Liver (tissue), 9 donors: ENCODE data around the gene OST4. TPM values are rescaled to one million over a fixed set of nuclear protein-coding genes. Genes with fewer than 3 reads are reported as not detected.

Experiments
- DNase-seq: peaks from one replicate; pipeline ENCODE4 v3.0.0-alpha.2; 2017; ENCODE audit warnings: low spot score
- H3K27ac ChIP-seq, 2 donors: one replicate each; pipeline ENCODE4 v1.7.0; 2013; ENCODE audit warnings: inconsistent platforms in 2 of 2, low read length in 2 of 2, control low read depth in 1 of 2, low read depth in 1 of 2, mild to moderate bottlenecking in 1 of 2
- H3K27me3 ChIP-seq, 4 donors: one replicate each; pipeline versions ENCODE4 v1.6.1 to v1.7.0; 2013; ENCODE audit warnings: low read length in 3 of 4, inconsistent platforms in 1 of 4, mild to moderate bottlenecking in 1 of 4, moderate library complexity in 1 of 4; ENCODE audit not compliant: control insufficient read depth in 4 of 4, insufficient read depth in 4 of 4
- H3K36me3 ChIP-seq, 4 donors: one replicate each; pipeline versions ENCODE4 v1.6.1 to v1.7.0; 2013; ENCODE audit warnings: low read length in 3 of 4, mild to moderate bottlenecking in 3 of 4, low read depth in 1 of 4, moderate library complexity in 1 of 4; ENCODE audit not compliant: control insufficient read depth in 4 of 4, insufficient read depth in 3 of 4
- H3K4me1 ChIP-seq, 4 donors: one replicate each; pipeline versions ENCODE4 v1.6.1 to v1.7.0; 2013; ENCODE audit warnings: low read length in 3 of 4, mild to moderate bottlenecking in 3 of 4, moderate library complexity in 1 of 4; ENCODE audit not compliant: control insufficient read depth in 4 of 4, insufficient read depth in 4 of 4
- H3K4me3 ChIP-seq, 3 donors: one replicate each; pipeline versions ENCODE4 v1.6.1 to v1.7.0; 2013; ENCODE audit warnings: low read length in 3 of 3, control low read depth in 1 of 3, low read depth in 1 of 3, mild to moderate bottlenecking in 1 of 3
- H3K9ac ChIP-seq, 2 donors: one replicate each; pipeline ENCODE4 v1.7.0; 2013; ENCODE audit warnings: low read length in 2 of 2, mild to moderate bottlenecking in 2 of 2, moderate library complexity in 2 of 2, control low read depth in 1 of 2, low read depth in 1 of 2
- H3K9me3 ChIP-seq, 4 donors: one replicate each; pipeline versions ENCODE4 v1.6.1 to v1.7.0; 2013; ENCODE audit warnings: low read length in 3 of 4; ENCODE audit not compliant: control insufficient read depth in 4 of 4
- CTCF ChIP-seq: fragments of 150-350 bp; IDR thresholded peaks from 2 replicates; pipeline ENCODE4 v1.5.1; 2017; ENCODE audit warnings: improper control_type of control experiment, low read depth, low read length; ENCODE audit not compliant: missing input control
- EGR1 ChIP-seq, 2 donors: IDR thresholded peaks; 2 replicates each; pipeline ENCODE4 v1.6.1; 2016 to 2018; ENCODE audit warnings: antibody characterized with exemption in 2 of 2, low read depth in 2 of 2
- GABPA ChIP-seq, 2 donors: IDR thresholded peaks in 1 of 2; conservative IDR thresholded peaks in 1 of 2; 2 replicates each; pipeline ENCODE4 v1.6.1; 2016; ENCODE audit warnings: antibody characterized with exemption in 2 of 2, mild to moderate bottlenecking in 1 of 2, moderate library complexity in 1 of 2
- HNF4A ChIP-seq, 2 donors: conservative IDR thresholded peaks; 2 replicates each; pipeline ENCODE4 v1.6.1; 2016; ENCODE audit warnings: antibody characterized with exemption in 2 of 2, mild to moderate bottlenecking in 2 of 2
- HNF4G ChIP-seq: IDR thresholded peaks from 2 replicates; pipeline ENCODE4 v1.6.1; 2016; ENCODE audit warnings: antibody characterized with exemption
- MAX ChIP-seq: IDR thresholded peaks from 2 replicates; pipeline ENCODE4 v1.6.1; 2016; ENCODE audit warnings: antibody characterized with exemption
- NR2F2 ChIP-seq: IDR thresholded peaks from 2 replicates; pipeline ENCODE4 v1.6.1; 2016; ENCODE audit warnings: antibody characterized with exemption
- RAD21 ChIP-seq, 2 donors: IDR thresholded peaks; 2 replicates each; pipeline ENCODE4 v1.6.1; 2016; ENCODE audit warnings: antibody characterized with exemption in 2 of 2, mild to moderate bottlenecking in 2 of 2
- RXRA ChIP-seq, 2 donors: IDR thresholded peaks; 2 replicates each; pipeline ENCODE4 v1.6.1; 2017 to 2018; ENCODE audit warnings: antibody characterized with exemption in 2 of 2, mild to moderate bottlenecking in 1 of 2
- SP1 ChIP-seq: IDR thresholded peaks from 2 replicates; pipeline ENCODE4 v1.6.1; 2018; ENCODE audit warnings: antibody characterized with exemption, mild to moderate bottlenecking
- TAF1 ChIP-seq: conservative IDR thresholded peaks from 2 replicates; pipeline ENCODE4 v1.6.1; 2016; ENCODE audit warnings: antibody characterized with exemption, mild to moderate bottlenecking
- YY1 ChIP-seq: IDR thresholded peaks from 2 replicates; pipeline ENCODE4 v1.6.1; 2016; ENCODE audit warnings: antibody characterized with exemption, mild to moderate bottlenecking
- ZBTB33 ChIP-seq: IDR thresholded peaks from 2 replicates; pipeline ENCODE4 v1.6.1; 2016; ENCODE audit warnings: antibody characterized with exemption
- WGBS: extraction: QIAGEN DNeasy Blood & Tissue Kit; methylation state at CpG from one replicate; pipeline ENCODE4 v1.1.7; 2013; 5-methylcytosine and 5-hydroxymethylcytosine counted together
- polyA plus RNA-seq, 2 donors: library from polyadenylated mRNA; stranded (reverse) in 1 of 2; unstranded in 1 of 2; fragments of 200-250 nt in 1 of 2; fragments of >200 nt in 1 of 2; fragmentation: Nextera tagmentation in 1 of 2; extraction: Ambion mirVana in 1 of 2; gene quantifications; one replicate each; pipeline versions ENCODE4 v1.2.1 to v1.2.3, GENCODE V29; 2013 to 2015
- total RNA-seq, 2 donors: library from RNA; depleted of rRNA; stranded (reverse); fragments of >200 nt; gene quantifications; one replicate each; pipeline ENCODE4 v1.2.3, GENCODE V29; 2014
- TF ChIP-seq, protein P1 (sequence below): IDR thresholded peaks from 2 replicates; pipeline ENCODE4 v1.6.1; 2016; ENCODE audit warnings: antibody characterized with exemption
- TF ChIP-seq, protein P2 (sequence below): IDR thresholded peaks from 2 replicates; pipeline ENCODE4 v1.6.1; 2016; ENCODE audit warnings: antibody characterized with exemption, mild to moderate bottlenecking
- donor health status: healthy.
- donor health status: healthy.
- donor health status: healthy.
- donor health status: healthy.
- donor health status: healthy.

OST4 gene
- total and polyA plus RNA-seq, 4 donors = 94.8 to 377 (median 206) TPM

DNA sequence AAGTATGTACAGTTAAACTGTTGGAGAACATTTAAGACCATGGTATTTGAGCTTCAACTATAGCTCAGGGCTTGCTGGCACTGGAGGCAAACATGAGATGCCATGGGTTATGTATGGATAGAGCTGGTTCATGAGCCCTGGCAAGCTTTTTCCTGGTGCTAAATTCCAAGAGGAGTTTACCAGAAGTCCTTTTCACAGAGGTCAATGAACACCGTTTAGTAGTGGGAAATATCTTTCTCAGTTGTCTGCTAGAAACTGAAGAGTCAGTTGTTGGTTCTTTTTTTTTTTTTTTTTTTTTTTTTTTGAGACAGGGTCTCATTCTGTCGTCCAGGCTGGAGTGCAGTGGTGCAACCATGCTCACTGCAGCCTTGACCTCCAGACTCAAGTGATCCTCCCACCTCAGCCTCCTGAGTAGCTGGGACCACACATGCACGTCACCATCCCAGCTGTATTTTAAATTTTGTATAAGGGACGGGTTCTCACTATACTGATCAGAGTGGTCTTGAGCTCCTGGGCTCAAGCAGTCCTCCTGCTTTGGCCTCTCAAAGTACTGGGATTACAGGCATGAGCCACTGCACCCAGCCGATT lies 16.5 kb upstream of the OST4 start:
- H3K9ac ChIP-seq = peak overlapping the region; percentile 40 to 65
- TF ChIP-seq MAX (no peak), HNF4A (conservative IDR thresholded peaks at IDR 0.05) (peak; percentile 56 to 63), CTCF (no peak), ZBTB33 (no peak), HNF4G (peak; percentile 12), YY1 (peak; percentile 20), TAF1 (no peak), EGR1 (IDR thresholded peaks at IDR 0.05; ENCODE audit: low read depth in 2 of 2) (no peak), NR2F2 (no peak), GABPA (IDR thresholded peaks at IDR 0.05 in 1 of 2, conservative IDR thresholded peaks at IDR 0.05 in 1 of 2) (no peak), RXRA (IDR thresholded peaks at IDR 0.05) (peak; percentile 52 to 65), SP1 (no peak), RAD21 (IDR thresholded peaks at IDR 0.05) (peak in 1 of 2 donors; percentile 8)
- TF ChIP-seq, protein P1, sequence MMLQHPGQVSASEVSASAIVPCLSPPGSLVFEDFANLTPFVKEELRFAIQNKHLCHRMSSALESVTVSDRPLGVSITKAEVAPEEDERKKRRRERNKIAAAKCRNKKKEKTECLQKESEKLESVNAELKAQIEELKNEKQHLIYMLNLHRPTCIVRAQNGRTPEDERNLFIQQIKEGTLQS = no peak

GRCh38 chr2:27086724-27087593 lies 15.5 kb upstream of the OST4 start, which contains the start of gene KHK:
Gene KHK, plus strand, starts transcription at chr2:27086772. Its CDS starts 488 bp downstream, at chr2:27087260.
- no peaks in the 10 kb centered on the region for H3K9me3 ChIP-seq
- no peaks in the 10 kb centered on the region for H3K27me3 ChIP-seq
- H3K36me3 ChIP-seq = peaks cover 0 to 1% (median 0%) of the 10 kb centered on the region in 4 donors
- peak within 1 kb of the TSS; percentile 40 to 67 for H3K9ac ChIP-seq
- WGBS = 6% methylated on average over 54 of the region's 54 CpGs
- H3K4me3 ChIP-seq = peak within 1 kb of the TSS; percentile 63 to 84 (median 73)
- peaks cover 7 to 65% (median 36%) of the 10 kb centered on the region in 4 donors for H3K4me1 ChIP-seq
- peak within 1 kb of the TSS; percentile 70 to 87 for H3K27ac ChIP-seq
- peak; percentile 65 for DNase-seq
- TF ChIP-seq NR2F2 = no peak
- TF ChIP-seq TAF1 = peak; percentile 33
- TF ChIP-seq HNF4A (conservative IDR thresholded peaks at IDR 0.05) = peak in 1 of 2 donors; percentile 11
- TF ChIP-seq, protein P2, sequence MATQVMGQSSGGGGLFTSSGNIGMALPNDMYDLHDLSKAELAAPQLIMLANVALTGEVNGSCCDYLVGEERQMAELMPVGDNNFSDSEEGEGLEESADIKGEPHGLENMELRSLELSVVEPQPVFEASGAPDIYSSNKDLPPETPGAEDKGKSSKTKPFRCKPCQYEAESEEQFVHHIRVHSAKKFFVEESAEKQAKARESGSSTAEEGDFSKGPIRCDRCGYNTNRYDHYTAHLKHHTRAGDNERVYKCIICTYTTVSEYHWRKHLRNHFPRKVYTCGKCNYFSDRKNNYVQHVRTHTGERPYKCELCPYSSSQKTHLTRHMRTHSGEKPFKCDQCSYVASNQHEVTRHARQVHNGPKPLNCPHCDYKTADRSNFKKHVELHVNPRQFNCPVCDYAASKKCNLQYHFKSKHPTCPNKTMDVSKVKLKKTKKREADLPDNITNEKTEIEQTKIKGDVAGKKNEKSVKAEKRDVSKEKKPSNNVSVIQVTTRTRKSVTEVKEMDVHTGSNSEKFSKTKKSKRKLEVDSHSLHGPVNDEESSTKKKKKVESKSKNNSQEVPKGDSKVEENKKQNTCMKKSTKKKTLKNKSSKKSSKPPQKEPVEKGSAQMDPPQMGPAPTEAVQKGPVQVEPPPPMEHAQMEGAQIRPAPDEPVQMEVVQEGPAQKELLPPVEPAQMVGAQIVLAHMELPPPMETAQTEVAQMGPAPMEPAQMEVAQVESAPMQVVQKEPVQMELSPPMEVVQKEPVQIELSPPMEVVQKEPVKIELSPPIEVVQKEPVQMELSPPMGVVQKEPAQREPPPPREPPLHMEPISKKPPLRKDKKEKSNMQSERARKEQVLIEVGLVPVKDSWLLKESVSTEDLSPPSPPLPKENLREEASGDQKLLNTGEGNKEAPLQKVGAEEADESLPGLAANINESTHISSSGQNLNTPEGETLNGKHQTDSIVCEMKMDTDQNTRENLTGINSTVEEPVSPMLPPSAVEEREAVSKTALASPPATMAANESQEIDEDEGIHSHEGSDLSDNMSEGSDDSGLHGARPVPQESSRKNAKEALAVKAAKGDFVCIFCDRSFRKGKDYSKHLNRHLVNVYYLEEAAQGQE = peak; percentile 77
- TF ChIP-seq MAX = peak; percentile 47
- TF ChIP-seq YY1 = peak; percentile 67
- peak in 1 of 2 donors; percentile 48 for TF ChIP-seq RAD21 (IDR thresholded peaks at IDR 0.05)
- no peak for TF ChIP-seq RXRA (IDR thresholded peaks at IDR 0.05)

More for the DNA sequence above, 16.5 kb upstream of the OST4 start:
- 42% methylated on average over 5 of the region's 5 CpGs for WGBS
- Histone ChIP-seq H3K27me3 (no peaks in the 10 kb centered on the region), H3K9me3 (no peaks in the 10 kb centered on the region), H3K4me3 (peak overlapping the region; percentile 63 to 84 (median 70)), H3K27ac (peak overlapping the region; percentile 60 to 76), H3K4me1 (peaks cover 9 to 65% (median 41%) of the 10 kb centered on the region in 4 donors), H3K36me3 (peaks cover 0 to 1% (median 0%) of the 10 kb centered on the region in 4 donors)
- DNase-seq = no peak
